Left cardiac atrium (tissue), 4 donors: ENCODE results near the gene PRSS22. TPM values are rescaled to one million over a fixed set of nuclear protein-coding genes. Genes with fewer than 3 reads are reported as not detected.

Experiments used
- ATAC-seq, 2 donors: fragments of 200-7000 bp; cut with Tn5 transposase; one replicate each; pipeline ENCODE4 v1.9.1; 2020; ENCODE audit warnings: mild to moderate bottlenecking in 2 of 2, moderate library complexity in 2 of 2
- DNase-seq: peaks from one replicate; pipeline ENCODE4 v3.0.0-alpha.2; 2020
- intact Hi-C, 2 donors: fragments of 100-400 bp; cut with DNase I; formaldehyde crosslinking; loops; one replicate each; pipeline versions ENCODE4 v1.14.1 to v1.15.1; 2022 to 2023
- total RNA-seq, 2 donors: library from RNA; stranded (reverse); fragmentation: NEBNext Ultra II Directional; extraction: Animal tissue kit (Norgen Biotek cat#: 25700); gene quantifications; one replicate each; pipeline ENCODE4 v1.2.1, GENCODE V29; 2021
- donor health status: DM: no; HTN: yes; CAD: no.
- donor health status: DM: no; HTN: yes; CAD: no; lungs with severe emphysema.
- donor health status: DM: yes; HTN: yes; CAD: no.
- donor health status: Dilated cardiomyopathy.

Gene PRSS22
- total RNA-seq, 2 donors from 2014 or later: not detected

DNA sequence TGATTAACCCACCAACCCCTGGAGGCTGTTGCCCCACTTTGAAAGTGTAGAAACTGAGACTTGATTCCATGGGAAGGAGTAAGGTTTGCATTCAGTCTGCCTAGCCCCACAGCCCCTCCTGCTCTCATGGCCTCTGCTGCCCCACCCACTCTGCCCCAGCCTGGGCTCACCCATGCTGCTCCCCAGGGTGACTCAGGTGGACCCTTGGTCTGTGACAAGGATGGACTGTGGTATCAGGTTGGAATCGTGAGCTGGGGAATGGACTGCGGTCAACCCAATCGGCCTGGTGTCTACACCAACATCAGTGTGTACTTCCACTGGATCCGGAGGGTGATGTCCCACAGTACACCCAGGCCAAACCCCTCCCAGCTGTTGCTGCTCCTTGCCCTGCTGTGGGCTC, 53.2 kb downstream of the PRSS22 start:
- intact Hi-C loops: no loop called here
- DNase-seq (no peak), ATAC-seq (no peak)

DNA sequence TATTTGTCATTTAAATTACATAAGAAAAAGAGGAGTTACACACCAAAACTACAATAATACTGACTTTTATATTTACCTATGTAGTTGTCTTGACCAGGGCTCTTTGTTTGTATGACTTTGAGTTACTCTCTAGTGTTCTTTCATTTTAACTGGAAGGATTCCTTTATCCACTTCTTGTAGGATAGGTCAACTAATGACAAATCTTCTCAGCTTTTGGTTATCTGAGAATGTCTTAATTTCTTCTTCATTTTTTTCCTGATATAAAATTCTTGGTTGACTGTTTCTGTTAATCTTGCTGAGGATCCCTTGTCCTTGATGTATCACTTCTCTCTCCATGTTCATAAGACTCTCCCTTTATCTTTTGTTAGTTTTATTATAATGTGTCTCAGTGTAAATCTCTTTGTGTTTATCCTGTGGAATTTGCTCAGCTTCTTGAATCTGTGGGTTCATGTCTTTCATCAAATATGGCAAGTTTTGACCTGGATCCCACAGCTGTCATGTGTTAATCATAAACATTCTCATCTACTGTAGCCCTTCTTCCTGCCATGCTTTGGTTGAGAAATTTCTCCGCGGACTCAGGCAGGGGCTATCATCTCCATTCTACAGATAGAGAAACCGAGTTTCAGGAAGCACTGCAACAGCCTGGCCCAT, 54.3 kb downstream of the PRSS22 start:
- ATAC-seq (no peak), DNase-seq (no peak)
- intact Hi-C loops: no loop called here

Other genes with a start within 250 kb of the PRSS22 start
- 10 to 100 TPM; 11.6 to 15.2 TPM for gene KCTD5, start 175.6 kb downstream of the PRSS22 start, total RNA-seq
- gene PRSS27, start 137.9 kb downstream of the PRSS22 start, total RNA-seq: under 1 TPM; 0.44 to 0.65 TPM
- 100 to 1,000 TPM; 266 to 321 TPM for gene SRRM2, start 105.5 kb downstream of the PRSS22 start, total RNA-seq
- gene ELOB, start 80.9 kb downstream of the PRSS22 start, total RNA-seq: 100 to 1,000 TPM; 262 to 270 TPM
- gene PRSS33, start 70.6 kb downstream of the PRSS22 start, total RNA-seq: not detected
- gene PRSS41, start 59.7 kb downstream of the PRSS22 start, total RNA-seq: not detected
- gene PRSS21, start 40.9 kb downstream of the PRSS22 start, total RNA-seq: not detected
- under 1 TPM in 1 of 2 donors, not detected in 1; 0.27 TPM for gene ZG16B, start 27.9 kb downstream of the PRSS22 start, total RNA-seq
- 10 to 100 TPM; 27.1 to 29.1 TPM for gene FLYWCH2, start 25.0 kb upstream of the PRSS22 start, total RNA-seq
- 10 to 100 TPM; 31.4 to 35.1 TPM for gene FLYWCH1, start 53.8 kb upstream of the PRSS22 start, total RNA-seq
- not detected for gene KREMEN2, start 106.1 kb upstream of the PRSS22 start, total RNA-seq
- gene PAQR4, start 111.2 kb upstream of the PRSS22 start, total RNA-seq: 10 to 100 TPM in 1 of 2 donors, 1 to 10 TPM in 1; 5.8 to 10.1 TPM
- gene PKMYT1, start 122.3 kb upstream of the PRSS22 start, total RNA-seq: 1 to 10 TPM in 1 of 2 donors, under 1 TPM in 1; 0.97 to 2.9 TPM
- gene CLDN9, start 154.8 kb upstream of the PRSS22 start, total RNA-seq: under 1 TPM; 0.24 TPM
- not detected for gene CLDN6, start 160.0 kb upstream of the PRSS22 start, total RNA-seq
- gene TNFRSF12A, start 162.2 kb upstream of the PRSS22 start, total RNA-seq: 10 to 100 TPM; 24.3 to 72.4 TPM
- 10 to 100 TPM; 28.4 to 46.1 TPM for gene HCFC1R1, start 165.8 kb upstream of the PRSS22 start, total RNA-seq
- 10 to 100 TPM; 11.8 to 18.2 TPM for gene THOC6, start 165.9 kb upstream of the PRSS22 start, total RNA-seq
- not detected for gene BICDL2, start 178.8 kb upstream of the PRSS22 start, total RNA-seq
- 1 to 10 TPM; 1.5 to 2.3 TPM for gene MMP25, start 188.4 kb upstream of the PRSS22 start, total RNA-seq
- gene IL32, start 207.5 kb upstream of the PRSS22 start, total RNA-seq: 10 to 100 TPM; 51.7 to 64.0 TPM
- not detected for gene ZSCAN10, start 241.1 kb upstream of the PRSS22 start, total RNA-seq